ENCODE results near the gene ATP9A. TPM values are rescaled to one million over a fixed set of nuclear protein-coding genes. Genes with fewer than 3 reads are reported as not detected.

ATP9A gene
- total RNA-seq, 1 donor from 2014 or later = 35.8 TPM

- intact Hi-C loops (cut with DNase I) = no loop called here
- H3K27ac ChIP-seq = no peak overlapping the region
- H3K4me1 ChIP-seq = peaks cover under 1% of the 10 kb centered on the region
- DNase-seq (ENCODE audit: extremely low spot score in 2 of 2) = no peak
- TF ChIP-seq POLR2AphosphoS5 (IDR thresholded peaks at IDR 0.05; ENCODE audit: insufficient read depth in 1 of 2, low read depth in 1 of 2) = no peak
- no peak for TF ChIP-seq POLR2A (IDR thresholded peaks at IDR 0.05)
- peak in 2 of 3 experiments; percentile 33 to 34 for TF ChIP-seq CTCF (IDR thresholded peaks at IDR 0.05)
- no peaks in the 10 kb centered on the region for H3K27me3 ChIP-seq
- H3K9me3 ChIP-seq = no peaks in the 10 kb centered on the region
- H3K36me3 ChIP-seq = no peaks in the 10 kb centered on the region
- H3K4me3 ChIP-seq = no peak overlapping the region
Observed at GRCh38 chr20:51624157-51624731, 143.9 kb downstream of the ATP9A start.

- no peak for DNase-seq (ENCODE audit: extremely low spot score in 2 of 2)
- H3K4me3 ChIP-seq = no peak overlapping the region
- no peaks in the 10 kb centered on the region for H3K27me3 ChIP-seq
- intact Hi-C loops (cut with DNase I) = no loop called here
- no peaks in the 10 kb centered on the region for H3K9me3 ChIP-seq
- TF ChIP-seq CTCF (IDR thresholded peaks at IDR 0.05) (no peak), POLR2AphosphoS5 (IDR thresholded peaks at IDR 0.05; ENCODE audit: insufficient read depth in 1 of 2, low read depth in 1 of 2) (no peak), POLR2A (IDR thresholded peaks at IDR 0.05) (no peak)
- no peaks in the 10 kb centered on the region for H3K4me1 ChIP-seq
- no peak overlapping the region for H3K27ac ChIP-seq
- H3K36me3 ChIP-seq = peaks cover 0 to 6% of the 10 kb centered on the region in 2 donors
Observed at GRCh38 chr20:51623255-51623654, 144.9 kb downstream of the ATP9A start.

- intact Hi-C loops (cut with DNase I) = no loop called here
Observed at GRCh38 chr20:51622004-51622874, 146.0 kb downstream of the ATP9A start.

GRCh38 chr20:51620432-51620831 lies 147.8 kb downstream of the ATP9A start:
- no peaks in the 10 kb centered on the region for H3K27me3 ChIP-seq
- DNase-seq (ENCODE audit: extremely low spot score in 2 of 2) = no peak
- intact Hi-C loops (cut with DNase I) = no loop called here
- peaks cover 0 to 16% of the 10 kb centered on the region in 2 donors for H3K36me3 ChIP-seq
- no peak overlapping the region for H3K27ac ChIP-seq
- H3K9me3 ChIP-seq = no peaks in the 10 kb centered on the region
- no peaks in the 10 kb centered on the region for H3K4me1 ChIP-seq
- TF ChIP-seq POLR2AphosphoS5 (IDR thresholded peaks at IDR 0.05; ENCODE audit: insufficient read depth in 1 of 2, low read depth in 1 of 2) (no peak), POLR2A (IDR thresholded peaks at IDR 0.05) (no peak), CTCF (IDR thresholded peaks at IDR 0.05) (no peak)
- H3K4me3 ChIP-seq = no peak overlapping the region

More at GRCh38 chr20:51622004-51622874, 146.0 kb downstream of the ATP9A start:
- Histone ChIP-seq H3K9me3 (no peaks in the 10 kb centered on the region), H3K4me1 (no peaks in the 10 kb centered on the region), H3K27me3 (no peaks in the 10 kb centered on the region), H3K36me3 (peaks cover 0 to 13% of the 10 kb centered on the region in 2 donors), H3K4me3 (no peak overlapping the region), H3K27ac (no peak overlapping the region)
- TF ChIP-seq POLR2A (IDR thresholded peaks at IDR 0.05) = no peak
- TF ChIP-seq POLR2AphosphoS5 (IDR thresholded peaks at IDR 0.05; ENCODE audit: insufficient read depth in 1 of 2, low read depth in 1 of 2) = no peak
- no peak for TF ChIP-seq CTCF (IDR thresholded peaks at IDR 0.05)
- DNase-seq (ENCODE audit: extremely low spot score in 2 of 2) = no peak

GRCh38 chr20:51616060-51616459 lies 152.1 kb downstream of the ATP9A start:
- no peaks in the 10 kb centered on the region for H3K4me1 ChIP-seq
- no peak overlapping the region for H3K27ac ChIP-seq
- no peak overlapping the region for H3K4me3 ChIP-seq
- H3K9me3 ChIP-seq = no peaks in the 10 kb centered on the region
- intact Hi-C loops (cut with DNase I) = no loop called here
- DNase-seq (ENCODE audit: extremely low spot score in 2 of 2) = no peak
- H3K27me3 ChIP-seq = no peaks in the 10 kb centered on the region
- TF ChIP-seq POLR2A (IDR thresholded peaks at IDR 0.05) (no peak), POLR2AphosphoS5 (IDR thresholded peaks at IDR 0.05; ENCODE audit: insufficient read depth in 1 of 2, low read depth in 1 of 2) (no peak), CTCF (IDR thresholded peaks at IDR 0.05) (no peak)
- peaks cover 0 to 26% of the 10 kb centered on the region in 2 donors for H3K36me3 ChIP-seq
